ENCODE results near the gene ZNF23.

The ZNF23 gene

GRCh38 chr16:71426069-71426879 lies 35.8 kb downstream of the ZNF23 start:
- peak; percentile 73 to 77 for DNase-seq

DNA sequence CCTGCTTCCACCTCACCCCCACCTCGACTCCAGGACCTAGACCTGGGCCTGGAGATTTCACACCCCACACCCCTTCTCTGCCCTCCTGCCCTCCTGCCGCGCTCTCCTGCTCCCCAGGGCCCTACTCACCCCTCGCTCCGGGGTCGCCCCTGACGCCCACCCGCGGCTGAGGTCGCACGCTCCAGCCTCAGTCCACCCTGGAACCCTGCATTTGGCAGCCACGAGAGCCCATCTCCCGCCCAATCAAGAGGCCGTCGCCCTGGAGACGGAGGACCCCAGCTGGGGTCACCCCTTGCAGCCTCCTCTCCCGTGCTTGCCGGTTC lies 36.3 kb downstream of the ZNF23 start:
- no peak for DNase-seq

GRCh38 chr16:71424626-71425025 lies 37.4 kb downstream of the ZNF23 start:
- DNase-seq, result no peak

DNA sequence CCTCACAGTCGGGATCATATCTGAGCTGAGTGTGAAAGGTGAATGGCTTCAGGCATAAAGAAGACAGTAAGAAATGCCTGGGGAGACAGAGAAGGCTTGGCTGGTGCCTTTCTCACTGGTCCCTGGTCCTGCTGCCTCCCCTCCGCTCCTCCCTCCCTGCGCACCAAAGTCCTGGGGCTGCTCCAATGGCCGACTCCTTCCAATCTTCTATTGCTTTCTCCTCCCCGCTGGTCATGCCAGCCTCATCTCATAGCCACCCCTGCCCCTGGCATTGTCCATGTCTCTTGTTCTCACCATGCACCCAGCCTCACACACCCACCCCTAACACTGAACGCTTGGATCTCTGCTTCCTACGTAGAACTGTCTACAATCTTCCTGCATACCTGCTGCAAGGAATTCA lies 38.2 kb downstream of the ZNF23 start:
- DNase-seq, result no peak

DNA sequence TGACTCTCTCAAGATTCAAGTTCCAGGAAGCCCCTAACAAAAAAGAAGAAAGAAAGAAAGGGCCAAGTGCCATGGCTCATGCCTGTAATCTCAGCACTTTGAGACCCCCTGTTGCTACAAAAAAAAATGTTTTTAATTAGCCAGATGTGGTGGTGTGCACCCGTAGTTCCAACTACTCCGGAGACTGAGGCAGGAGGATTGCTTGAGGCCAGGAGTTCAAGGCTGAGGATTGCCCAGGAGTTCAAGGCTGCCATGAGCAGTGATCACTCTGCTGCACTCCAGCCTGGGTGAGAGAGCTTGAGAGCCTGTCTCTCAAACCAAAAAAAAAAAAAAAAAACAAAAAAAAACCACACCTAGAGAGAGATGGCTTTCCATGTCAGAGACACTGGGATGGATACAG lies 39.0 kb downstream of the ZNF23 start:
- no peak for DNase-seq

DNA sequence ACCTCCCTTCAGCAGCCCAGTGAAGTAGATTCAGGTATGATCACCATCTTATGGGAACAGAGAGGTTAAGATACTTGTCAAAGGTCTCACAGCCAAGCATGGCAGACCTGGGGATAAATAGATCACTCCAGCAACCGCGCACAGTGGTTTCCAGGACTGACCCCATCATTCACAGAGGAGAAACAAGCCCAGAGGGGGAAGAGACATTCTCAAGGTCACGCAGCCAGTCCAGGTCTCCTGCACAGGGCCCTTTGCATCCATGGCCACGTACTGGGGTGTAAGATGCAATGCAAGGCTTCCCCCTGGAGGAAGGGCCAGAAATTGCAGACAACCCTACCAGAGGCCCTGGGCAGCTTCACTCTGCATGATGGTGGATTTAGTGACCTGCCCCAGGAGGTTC lies 40.1 kb downstream of the ZNF23 start:
- DNase-seq, result peak; percentile 51 to 56

DNA sequence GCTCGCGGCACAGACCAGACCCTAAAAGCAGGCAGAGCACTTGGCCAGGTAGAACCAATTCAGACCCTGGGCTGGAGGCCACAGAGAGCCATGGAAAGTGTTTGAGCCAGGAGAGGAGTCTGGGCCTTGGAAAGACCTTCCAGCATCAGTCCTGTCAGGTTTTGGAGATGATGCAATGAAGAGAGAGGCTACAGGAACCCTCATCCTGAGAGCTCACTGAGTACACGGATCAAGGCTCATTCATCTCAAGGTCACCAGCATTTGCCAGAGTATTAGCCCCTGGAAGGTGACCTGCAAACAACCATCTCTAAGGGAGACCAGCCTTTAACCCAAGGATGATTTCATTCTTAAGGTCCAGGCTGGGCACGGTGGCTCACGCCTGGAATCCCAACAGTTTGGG lies 48.0 kb downstream of the ZNF23 start:
- DNase-seq, result no peak

- DNase-seq, result no peak
These were observed 48.7 kb downstream of the ZNF23 start for GRCh38 chr16:71413341-71413740.

DNA sequence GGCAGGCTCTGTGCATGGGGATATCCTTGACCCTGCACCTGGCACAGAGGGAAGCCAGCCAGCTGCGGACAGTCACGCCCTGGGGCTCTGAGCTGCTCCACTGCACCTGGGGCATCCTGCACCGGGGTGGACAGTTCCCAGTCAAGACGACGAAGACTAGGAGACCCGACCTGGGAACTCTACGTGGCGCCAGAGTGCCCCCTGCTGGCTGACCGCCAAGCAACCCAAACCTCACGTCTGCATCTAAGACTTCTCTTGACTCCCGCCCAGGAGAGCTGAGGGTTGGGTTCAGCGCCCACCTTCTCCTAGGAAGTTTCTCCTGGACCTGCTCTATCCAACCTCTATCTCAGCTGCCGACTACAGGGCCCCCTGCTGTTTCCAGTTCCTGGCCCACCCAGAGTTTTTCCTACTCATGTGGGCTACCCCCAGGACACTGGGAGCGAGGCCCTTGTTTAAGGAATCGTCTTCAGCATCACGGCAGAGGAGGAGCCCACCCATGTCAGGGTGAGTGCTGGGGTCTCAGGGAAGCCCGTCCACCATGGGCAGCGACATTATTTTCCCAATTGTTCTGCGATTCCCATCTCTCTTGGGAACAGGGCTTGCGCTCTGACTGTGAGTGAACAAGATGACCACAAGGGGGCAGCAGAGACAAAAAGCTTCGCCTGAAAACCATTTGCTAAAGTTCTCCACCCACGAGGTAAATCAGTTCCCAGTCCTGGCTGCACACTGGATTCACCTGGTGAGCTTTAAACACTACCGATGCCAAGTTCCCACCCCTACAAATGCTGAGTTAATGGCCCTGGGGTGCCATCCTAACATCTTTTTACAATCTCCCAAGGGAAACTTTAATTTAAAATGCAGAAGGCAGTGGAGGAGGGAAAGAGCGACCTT lies 49.5 kb downstream of the ZNF23 start:
- peak; percentile 75 to 76 for DNase-seq

DNA sequence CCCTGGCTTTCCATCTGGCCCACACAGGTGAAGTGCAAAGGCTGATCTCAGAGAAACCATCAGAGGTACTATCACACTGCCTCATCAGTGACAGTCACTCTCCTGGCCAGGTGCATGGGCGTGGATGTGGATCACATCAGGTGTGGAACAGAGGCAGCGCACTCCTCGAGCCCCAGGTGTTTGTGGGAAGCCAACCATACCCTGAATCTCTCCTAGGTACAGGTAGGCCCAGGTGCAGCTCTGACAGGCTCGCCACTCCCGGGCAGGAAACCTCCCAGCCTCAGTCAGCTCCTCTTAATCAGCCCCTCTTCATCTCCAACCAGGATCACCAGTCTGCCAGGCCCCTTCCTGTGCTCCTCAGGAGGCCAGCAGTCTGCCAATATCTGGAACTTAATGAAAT lies 51.9 kb downstream of the ZNF23 start:
- DNase-seq, result no peak

DNA sequence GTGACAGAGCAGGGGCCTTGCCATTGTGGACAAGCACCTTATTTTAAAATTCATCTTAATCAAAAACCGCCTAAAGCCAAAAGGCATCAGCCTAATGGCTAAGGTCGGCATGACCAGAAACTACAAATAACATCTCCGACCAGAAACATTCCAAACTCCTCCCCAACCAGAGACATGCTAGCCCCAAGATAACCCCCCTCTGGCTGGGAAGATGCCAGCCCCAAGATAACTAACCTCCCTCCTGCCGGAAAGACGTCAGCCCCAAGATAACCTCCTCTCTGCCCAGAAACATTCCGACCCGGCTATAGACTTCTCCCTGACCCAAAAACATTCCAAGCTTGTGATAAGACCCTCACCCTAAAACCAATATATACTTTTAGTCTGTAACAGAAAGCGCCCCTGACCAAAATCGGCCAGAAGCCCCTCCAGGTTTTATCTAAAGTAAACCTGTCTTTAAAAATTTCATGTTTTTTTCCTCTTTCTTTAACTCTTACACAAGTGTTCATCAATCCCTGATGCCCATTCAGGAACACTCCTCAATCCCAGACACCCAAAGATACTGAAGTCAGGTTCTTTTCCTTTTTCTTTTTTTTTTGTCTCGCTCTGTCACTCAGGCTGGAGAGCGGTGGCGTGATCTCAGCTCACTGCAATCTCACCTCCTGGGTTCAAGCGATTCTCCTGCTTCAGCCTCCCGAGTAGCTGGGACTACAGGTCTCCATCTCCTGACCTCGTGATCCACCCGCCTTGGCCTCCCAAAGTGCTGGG lies 52.9 kb downstream of the ZNF23 start:
- DNase-seq, result no peak

- no peak for DNase-seq
These were observed 53.5 kb downstream of the ZNF23 start for GRCh38 chr16:71408536-71408935.

DNA sequence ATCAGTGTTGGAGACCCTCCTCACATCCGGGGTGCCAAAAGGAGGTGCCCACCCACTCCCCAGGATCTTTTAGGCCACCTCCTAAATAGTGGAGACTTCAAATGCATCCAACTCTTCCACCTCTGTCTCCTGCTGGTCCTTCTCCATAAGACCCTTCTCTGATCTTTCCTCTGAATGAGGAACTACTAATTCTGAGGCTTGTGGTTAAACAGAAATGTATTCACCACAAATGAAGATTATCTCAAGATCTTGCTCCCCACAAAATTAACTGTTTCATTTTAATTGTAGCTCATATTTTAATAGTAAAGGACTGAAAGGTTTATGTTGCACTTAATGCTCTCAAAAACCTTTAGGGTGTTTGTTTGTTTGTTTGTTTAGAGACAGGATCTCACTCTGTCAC lies 54.3 kb downstream of the ZNF23 start:
- DNase-seq, result no peak

- DNase-seq, result no peak
These were observed 55.3 kb downstream of the ZNF23 start for GRCh38 chr16:71406724-71407123.

DNA sequence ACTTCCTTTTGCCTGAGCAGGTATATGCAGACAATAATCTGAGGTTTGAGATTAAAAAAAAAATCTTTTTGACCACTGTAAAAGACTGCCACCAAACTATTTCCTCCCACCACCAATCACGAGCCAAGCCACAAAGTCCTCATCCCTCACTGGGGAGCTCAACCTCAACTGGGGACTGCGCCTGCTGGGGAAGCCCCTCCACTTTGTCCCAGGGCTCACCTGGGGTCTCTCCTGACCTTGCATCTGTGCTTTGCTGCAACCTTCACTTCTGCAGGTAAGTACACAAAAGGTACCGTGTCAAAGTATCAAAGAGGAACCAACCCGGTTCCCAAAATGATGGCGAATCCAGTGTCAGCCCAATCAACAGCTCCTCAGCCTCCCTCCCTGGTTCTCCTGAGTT lies 55.7 kb downstream of the ZNF23 start:
- no peak for DNase-seq

DNA sequence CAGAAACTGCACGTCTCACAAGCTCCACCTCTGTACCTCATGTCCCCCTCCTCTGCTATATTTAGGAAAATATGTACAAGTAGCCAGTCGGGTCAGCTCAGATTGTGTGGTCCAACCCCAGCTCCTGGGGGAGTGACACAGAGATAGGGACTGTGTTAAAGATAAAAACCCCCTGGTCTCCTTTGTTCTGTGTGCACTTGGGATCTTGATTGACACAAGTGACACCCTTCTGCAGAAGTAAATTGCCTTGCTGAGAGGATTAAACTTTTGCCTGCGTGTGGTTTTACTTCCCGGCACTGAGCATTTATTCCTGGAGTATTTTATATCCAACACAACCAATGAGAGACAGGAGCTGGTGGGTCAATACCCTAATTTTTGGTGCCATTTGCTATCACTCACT lies 57.7 kb downstream of the ZNF23 start:
- DNase-seq, result no peak

DNA sequence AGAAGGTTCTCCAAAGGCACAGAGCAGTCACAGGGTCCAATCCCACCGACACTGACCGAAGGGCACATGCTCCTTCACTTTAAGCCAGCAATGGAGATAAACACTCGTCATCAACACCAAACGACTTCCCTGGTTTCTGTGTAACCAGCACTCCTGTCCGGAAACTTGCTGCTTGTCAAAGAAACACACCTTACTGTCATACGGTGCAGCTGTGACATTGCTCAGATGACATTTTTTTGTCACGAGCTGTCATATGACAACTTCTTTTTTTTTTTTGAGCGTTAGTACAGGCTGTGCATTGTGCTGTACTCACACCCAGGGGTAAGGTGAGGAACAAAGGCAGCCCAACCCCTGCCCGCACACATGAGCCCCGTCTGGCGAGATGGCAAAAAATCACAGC lies 59.4 kb downstream of the ZNF23 start:
- no peak for DNase-seq

- no peak for DNase-seq
These were observed 60.0 kb downstream of the ZNF23 start for GRCh38 chr16:71402007-71402406.

DNA sequence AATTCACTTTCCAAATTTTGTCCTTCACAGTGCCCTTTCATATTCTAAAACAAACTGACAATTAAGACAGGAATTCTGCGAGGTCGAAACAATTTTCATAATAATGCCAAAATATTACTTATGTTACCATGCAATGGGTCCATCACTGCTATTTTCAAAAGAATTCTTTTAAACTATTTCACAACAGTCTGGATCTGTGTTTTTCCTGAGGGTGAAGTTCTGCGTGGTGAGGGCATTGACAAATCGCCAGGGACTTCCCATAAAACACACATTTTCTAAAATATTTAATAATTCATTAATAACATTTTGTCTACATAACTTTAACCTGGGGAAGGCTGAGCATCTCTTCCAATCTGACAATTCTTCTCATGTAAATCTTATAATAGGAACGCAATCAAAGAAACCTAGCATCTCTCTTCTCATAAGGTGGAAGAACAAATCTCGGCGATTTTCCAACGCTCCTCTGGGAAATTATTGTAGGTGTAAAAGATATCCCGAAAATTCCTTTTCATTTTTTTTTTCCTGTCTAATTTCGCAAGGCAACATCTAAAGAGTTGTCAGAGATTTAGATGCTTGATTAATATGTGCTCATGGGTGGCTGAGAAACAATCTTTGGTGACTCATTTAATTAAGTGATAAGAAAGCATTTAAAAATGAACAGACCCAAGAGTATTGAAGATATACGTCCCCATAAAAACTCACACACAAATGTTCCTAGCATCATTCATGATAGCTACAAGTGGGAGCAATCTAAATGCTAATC lies 62.1 kb downstream of the ZNF23 start:
- DNase-seq, result no peak

Data from activated T-cell treated with anti-CD3 and anti-CD28 coated beads, Interleukin-2, amount 50 U/mL, for 48 hours (primary cell).